Testis (tissue), 3 donors: ENCODE measurements around the gene ADAMTS18. TPM values are rescaled to one million over a fixed set of nuclear protein-coding genes. Genes with fewer than 3 reads are reported as not detected.

Experiments
- DNase-seq: peaks from one replicate; pipeline ENCODE4 v3.0.0-alpha.2; 2019
- H3K27ac ChIP-seq, 2 donors: fragments of 200-600 bp; sonication (generic); one replicate each; pipeline ENCODE4 v1.5.1; 2019
- H3K27me3 ChIP-seq: fragments of 200-600 bp; sonication (generic); one replicate; pipeline ENCODE4 v1.5.1; 2019
- H3K36me3 ChIP-seq: fragments of 200-600 bp; sonication (generic); one replicate; pipeline ENCODE4 v1.5.1; 2017; ENCODE audit warnings: low read depth; ENCODE audit errors: missing control alignments
- H3K4me1 ChIP-seq: fragments of 200-600 bp; sonication (generic); one replicate; pipeline ENCODE4 v1.5.1; 2019
- H3K4me3 ChIP-seq, 2 donors: fragments of 200-600 bp; sonication (generic); one replicate each; pipeline ENCODE4 v1.5.1; 2017 to 2019
- H3K9me3 ChIP-seq: fragments of 200-600 bp; sonication (generic); one replicate; pipeline ENCODE4 v1.5.1; 2017
- CTCF ChIP-seq, 3 experiments: fragments of 450-650 bp in 2 of 3; fragments of 200-600 bp in 1 of 3; sonication (generic) in 1 of 3; IDR thresholded peaks; one replicate each; pipeline ENCODE4 v1.5.1; 2016 to 2019; ENCODE audit warnings: antibody characterized with exemption in 3 of 3, mild to moderate bottlenecking in 2 of 3, moderate library complexity in 1 of 3
- POLR2A ChIP-seq: fragments of 450-650 bp; IDR thresholded peaks from one replicate; pipeline ENCODE4 v1.6.1; 2017; ENCODE audit warnings: antibody characterized with exemption, mild to moderate bottlenecking, moderate library complexity
- WGBS, 2 donors: methylation state at CpG; one replicate each; pipeline ENCODE4 v1.1.5; 2018; 5-methylcytosine and 5-hydroxymethylcytosine counted together
- intact Hi-C: fragments of 100-400 bp; cut with DNase I; formaldehyde crosslinking; loops from one replicate; pipeline ENCODE4 v1.15.1; 2023; ENCODE audit warnings: low total_unique reads
- polyA plus RNA-seq: library from polyadenylated mRNA; stranded (reverse); fragments of 350-450 nt; fragmentation: Illumina TruSeq; extraction: RNeasy Lipid Tissue Mini Kit (QIAGEN cat#74804); gene quantifications from one replicate; pipeline ENCODE4 v1.2.3, GENCODE V29; 2014; ENCODE audit warnings: low read depth, low replicate concordance; ENCODE audit not compliant: insufficient read depth
- total RNA-seq, 2 donors: library from RNA; depleted of rRNA; stranded (reverse); fragments of >200 nt; gene quantifications; one replicate each; pipeline ENCODE4 v1.2.3, GENCODE V29; 2016

ADAMTS18 gene
- total and polyA plus RNA-seq, 3 donors from 2014 or later: 0.65 to 3.4 (median 1.1) TPM

- Histone ChIP-seq H3K27ac (no peak overlapping the region), H3K27me3 (no peaks in the 10 kb centered on the region), H3K4me3 (no peak overlapping the region), H3K4me1 (peaks cover 3% of the 10 kb centered on the region), H3K9me3 (no peaks in the 10 kb centered on the region), H3K36me3 (no peaks in the 10 kb centered on the region)
- DNase-seq: no peak
- intact Hi-C loops: no loop called here
- WGBS, 2 donors: 60 to 61% methylated on average over 2 of the region's 2 CpGs
- no peak for TF ChIP-seq POLR2A
- TF ChIP-seq CTCF (IDR thresholded peaks at IDR 0.05): peak in 2 of 3 experiments; percentile 21 to 27
Observed at GRCh38 chr16:77437859-77438258, 3.0 kb upstream of the ADAMTS18 start.

- TF ChIP-seq POLR2A (no peak), CTCF (IDR thresholded peaks at IDR 0.05) (no peak)
- H3K9me3 ChIP-seq: no peaks in the 10 kb centered on the region
- H3K4me1 ChIP-seq: peaks cover 3% of the 10 kb centered on the region
- no peak overlapping the region for H3K27ac ChIP-seq
- no peaks in the 10 kb centered on the region for H3K27me3 ChIP-seq
- intact Hi-C loops: no loop called here
- no peak for DNase-seq
- no peaks in the 10 kb centered on the region for H3K36me3 ChIP-seq
- H3K4me3 ChIP-seq: peak overlapping the region; percentile 31 to 56
- WGBS, 2 donors: 5 to 11% methylated on average over 19 to 20 of the region's 20 CpGs
Observed at GRCh38 chr16:77435272-77435820, 512 bp upstream of the ADAMTS18 start.

- 1 to 2% methylated on average over 13 to 17 of the region's 17 CpGs for whole genome bisulfite sequencing, 2 donors
- Histone ChIP-seq H3K36me3 (no peaks in the 10 kb centered on the region), H3K27ac (no peak overlapping the region), H3K4me1 (peaks cover 3% of the 10 kb centered on the region), H3K9me3 (no peaks in the 10 kb centered on the region), H3K27me3 (no peaks in the 10 kb centered on the region), H3K4me3 (peak overlapping the region; percentile 31 to 56)
- TF ChIP-seq CTCF (IDR thresholded peaks at IDR 0.05): no peak
- TF ChIP-seq POLR2A: no peak
- intact Hi-C loops: no loop called here
- DNase-seq: no peak
Observed at GRCh38 chr16:77434022-77434529, 758 bp downstream of the ADAMTS18 start.

- no peaks in the 10 kb centered on the region for H3K27me3 ChIP-seq
- no peaks in the 10 kb centered on the region for H3K9me3 ChIP-seq
- no peak overlapping the region for H3K27ac ChIP-seq
- intact Hi-C loops: no loop called here
- no peaks in the 10 kb centered on the region for H3K36me3 ChIP-seq
- WGBS, 2 donors: 17 to 31% methylated on average over 6 of the region's 6 CpGs
- H3K4me1 ChIP-seq: peaks cover 3% of the 10 kb centered on the region
- TF ChIP-seq CTCF (IDR thresholded peaks at IDR 0.05): no peak
- DNase-seq: no peak
- H3K4me3 ChIP-seq: no peak overlapping the region
Observed at GRCh38 chr16:77433146-77433545, 1.7 kb downstream of the ADAMTS18 start.

GRCh38 chr16:77432264-77432663, 2.6 kb downstream of the ADAMTS18 start:
- Histone ChIP-seq H3K4me1 (peaks cover 3% of the 10 kb centered on the region), H3K4me3 (no peak overlapping the region), H3K9me3 (no peaks in the 10 kb centered on the region), H3K36me3 (no peaks in the 10 kb centered on the region), H3K27me3 (no peaks in the 10 kb centered on the region), H3K27ac (no peak overlapping the region)
- intact Hi-C loops: no loop called here
- no peak for DNase-seq
- TF ChIP-seq CTCF (IDR thresholded peaks at IDR 0.05) (no peak), POLR2A (no peak)
